ENCODE results near the gene PPFIA3.

PPFIA3 gene

DNA sequence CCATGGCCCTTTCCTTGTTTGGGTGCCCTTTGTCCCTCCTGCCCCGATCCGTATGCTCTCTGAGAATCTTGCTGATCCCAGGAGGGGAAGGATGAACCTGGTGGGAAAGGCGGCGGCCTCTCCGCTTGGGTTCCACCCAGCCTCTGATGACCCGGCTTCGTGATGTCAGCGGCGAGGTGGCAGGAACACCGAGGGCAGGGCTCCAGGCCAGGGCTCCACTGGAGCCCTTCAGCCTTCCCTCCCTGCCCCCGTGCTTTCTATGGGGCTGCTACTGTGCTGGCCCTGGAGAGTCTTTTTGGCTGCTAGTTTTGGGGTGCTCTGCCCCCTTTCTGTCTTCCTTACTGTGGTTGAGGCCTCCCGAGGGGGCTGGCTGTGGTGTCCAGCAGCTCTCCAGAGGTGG is 17.0 kb upstream of the PPFIA3 start:
- H3K4me3 ChIP-seq (ENCODE audit: insufficient read depth, low read depth, low read length) = no peak overlapping the region
- no peaks in the 10 kb centered on the region for H3K27me3 ChIP-seq (ENCODE audit: control insufficient read depth, insufficient read depth, low read length, poor library complexity, severe bottlenecking)
- H3K9me3 ChIP-seq (ENCODE audit: control insufficient read depth, low read length) = no peaks in the 10 kb centered on the region
- WGBS, 2 experiments = 94 to 97% methylated on average over 12 of the region's 12 CpGs
- H3K4me1 ChIP-seq (ENCODE audit: control insufficient read depth, insufficient read depth, low read length) = no peaks in the 10 kb centered on the region
- H3K36me3 ChIP-seq (ENCODE audit: control insufficient read depth, insufficient read depth, low read length) = peaks cover 73% of the 10 kb centered on the region
- no peak overlapping the region for H3K27ac ChIP-seq (ENCODE audit: insufficient read depth, low read depth, low read length, poor library complexity, severe bottlenecking)

DNA sequence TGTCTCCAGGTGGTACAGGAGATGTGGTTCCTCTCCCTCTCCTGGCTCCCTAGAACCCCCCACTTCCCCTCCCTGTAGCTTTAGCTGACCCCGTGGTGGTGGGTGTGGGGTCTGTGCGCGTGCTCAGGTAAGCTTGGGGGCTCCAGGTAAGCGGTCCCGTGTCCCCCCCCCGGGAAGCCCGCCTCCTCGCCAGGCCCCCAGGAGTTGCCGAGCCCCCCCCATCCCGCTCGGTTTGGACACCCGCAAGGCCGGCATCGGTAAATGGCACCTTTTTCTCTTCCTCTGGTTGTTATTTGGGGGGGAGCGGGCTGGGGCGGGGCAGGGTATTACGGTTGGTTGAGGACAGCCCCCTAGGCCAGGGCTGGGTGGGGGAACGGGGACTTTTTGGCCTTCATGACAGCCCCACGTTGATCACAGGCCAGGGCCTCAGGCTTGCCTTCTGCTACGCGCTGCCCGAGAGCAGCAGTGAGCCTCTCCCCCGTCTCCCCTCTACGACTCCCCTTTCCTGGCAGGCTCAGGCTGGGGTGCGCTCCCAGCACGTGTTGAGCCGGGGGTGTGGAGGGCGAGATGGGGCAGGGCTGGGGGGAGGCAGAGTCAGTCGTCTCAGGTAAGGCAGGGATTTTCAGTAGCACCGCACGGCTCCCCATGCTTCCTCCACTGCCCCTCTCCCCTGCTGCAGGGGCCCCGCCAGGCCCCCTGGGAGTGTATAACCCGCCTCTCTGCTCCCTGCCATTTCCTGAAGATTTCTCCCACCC is 15.8 kb upstream of the PPFIA3 start:
- Histone ChIP-seq H3K9me3 (ENCODE audit: control insufficient read depth, low read length) (no peaks in the 10 kb centered on the region), H3K4me3 (ENCODE audit: insufficient read depth, low read depth, low read length) (no peak overlapping the region), H3K27ac (ENCODE audit: insufficient read depth, low read depth, low read length, poor library complexity, severe bottlenecking) (no peak overlapping the region), H3K36me3 (ENCODE audit: control insufficient read depth, insufficient read depth, low read length) (peaks cover 78% of the 10 kb centered on the region), H3K27me3 (ENCODE audit: control insufficient read depth, insufficient read depth, low read length, poor library complexity, severe bottlenecking) (no peaks in the 10 kb centered on the region), H3K4me1 (ENCODE audit: control insufficient read depth, insufficient read depth, low read length) (no peaks in the 10 kb centered on the region)
- WGBS, 2 experiments = 93 to 94% methylated on average over 33 of the region's 33 CpGs

- Histone ChIP-seq H3K27ac (ENCODE audit: insufficient read depth, low read depth, low read length, poor library complexity, severe bottlenecking) (no peak overlapping the region), H3K4me1 (ENCODE audit: control insufficient read depth, insufficient read depth, low read length) (no peaks in the 10 kb centered on the region), H3K4me3 (ENCODE audit: insufficient read depth, low read depth, low read length) (no peak overlapping the region), H3K9me3 (ENCODE audit: control insufficient read depth, low read length) (no peaks in the 10 kb centered on the region), H3K27me3 (ENCODE audit: control insufficient read depth, insufficient read depth, low read length, poor library complexity, severe bottlenecking) (no peaks in the 10 kb centered on the region), H3K36me3 (ENCODE audit: control insufficient read depth, insufficient read depth, low read length) (peaks cover 74% of the 10 kb centered on the region)
- 93 to 94% methylated on average over 30 of the region's 30 CpGs for WGBS, 2 experiments
These were observed 15.0 kb upstream of the PPFIA3 start for GRCh38 chr19:49104229-49104864.

DNA sequence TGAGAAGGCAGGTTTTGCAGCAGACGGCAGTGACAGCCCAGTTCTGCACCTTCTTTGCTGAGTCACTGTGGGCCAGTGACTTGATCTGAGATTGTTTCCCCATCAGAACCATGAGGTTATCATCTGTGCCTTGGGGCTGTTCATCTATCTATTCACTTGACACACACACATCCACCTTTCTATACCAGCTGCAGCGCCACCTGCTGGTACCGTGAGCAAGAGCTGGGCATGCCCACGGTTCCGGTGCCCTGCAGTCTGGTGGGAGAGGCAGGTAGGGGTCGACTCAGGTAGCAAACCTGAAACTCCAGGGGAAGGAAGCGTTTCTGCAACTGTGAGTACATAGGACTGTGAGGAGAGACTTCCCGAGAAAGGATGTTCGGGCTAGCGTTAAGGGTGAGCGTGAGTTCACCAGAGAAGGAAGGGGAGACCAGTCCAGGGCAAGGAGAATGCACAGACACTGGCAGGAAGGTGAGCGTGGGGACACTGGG is 12.7 kb upstream of the PPFIA3 start:
- 80 to 81% methylated on average over 12 of the region's 12 CpGs for WGBS, 2 experiments

GRCh38 chr19:49107625-49108459 is 11.5 kb upstream of the PPFIA3 start:
- WGBS, 2 experiments = 96% methylated on average over 93 of the region's 93 CpGs
- no peaks in the 10 kb centered on the region for H3K4me1 ChIP-seq (ENCODE audit: control insufficient read depth, insufficient read depth, low read length)
- H3K27ac ChIP-seq (ENCODE audit: insufficient read depth, low read depth, low read length, poor library complexity, severe bottlenecking) = no peak overlapping the region
- H3K9me3 ChIP-seq (ENCODE audit: control insufficient read depth, low read length) = no peaks in the 10 kb centered on the region
- H3K36me3 ChIP-seq (ENCODE audit: control insufficient read depth, insufficient read depth, low read length) = peaks cover 50% of the 10 kb centered on the region
- no peaks in the 10 kb centered on the region for H3K27me3 ChIP-seq (ENCODE audit: control insufficient read depth, insufficient read depth, low read length, poor library complexity, severe bottlenecking)
- H3K4me3 ChIP-seq (ENCODE audit: insufficient read depth, low read depth, low read length) = no peak overlapping the region

More for the DNA sequence above, 12.7 kb upstream of the PPFIA3 start:
- Histone ChIP-seq H3K27me3 (ENCODE audit: control insufficient read depth, insufficient read depth, low read length, poor library complexity, severe bottlenecking) (no peaks in the 10 kb centered on the region), H3K9me3 (ENCODE audit: control insufficient read depth, low read length) (no peaks in the 10 kb centered on the region), H3K4me1 (ENCODE audit: control insufficient read depth, insufficient read depth, low read length) (no peaks in the 10 kb centered on the region), H3K36me3 (ENCODE audit: control insufficient read depth, insufficient read depth, low read length) (peaks cover 57% of the 10 kb centered on the region), H3K4me3 (ENCODE audit: insufficient read depth, low read depth, low read length) (no peak overlapping the region), H3K27ac (ENCODE audit: insufficient read depth, low read depth, low read length, poor library complexity, severe bottlenecking) (no peak overlapping the region)

DNA sequence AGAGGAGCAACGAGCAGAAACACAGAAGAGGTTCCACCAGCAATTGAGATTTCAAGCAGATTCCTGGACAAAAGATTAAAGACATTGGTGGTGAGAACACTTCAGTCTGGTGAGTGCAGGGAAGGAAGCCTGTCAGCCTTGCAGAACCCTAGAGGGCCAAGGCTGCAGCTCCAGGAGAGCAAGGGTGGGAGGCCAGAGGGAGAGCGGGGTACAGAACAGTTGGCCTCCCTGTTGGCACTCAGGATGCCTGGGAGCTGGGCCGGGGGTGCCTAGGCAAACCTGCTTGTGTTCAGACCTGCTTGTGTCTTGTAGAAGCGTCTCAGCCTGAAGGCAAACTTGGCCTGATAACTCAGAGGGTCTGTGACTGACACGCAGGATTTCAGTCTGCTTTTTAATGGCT is 10.3 kb upstream of the PPFIA3 start:
- H3K9me3 ChIP-seq (ENCODE audit: control insufficient read depth, low read length) = no peaks in the 10 kb centered on the region
- H3K27ac ChIP-seq (ENCODE audit: insufficient read depth, low read depth, low read length, poor library complexity, severe bottlenecking) = no peak overlapping the region
- peaks cover 39% of the 10 kb centered on the region for H3K36me3 ChIP-seq (ENCODE audit: control insufficient read depth, insufficient read depth, low read length)
- H3K4me3 ChIP-seq (ENCODE audit: insufficient read depth, low read depth, low read length) = no peak overlapping the region
- no peaks in the 10 kb centered on the region for H3K4me1 ChIP-seq (ENCODE audit: control insufficient read depth, insufficient read depth, low read length)
- no peaks in the 10 kb centered on the region for H3K27me3 ChIP-seq (ENCODE audit: control insufficient read depth, insufficient read depth, low read length, poor library complexity, severe bottlenecking)
- WGBS, 2 experiments = 96 to 97% methylated on average over 5 of the region's 5 CpGs

GRCh38 chr19:49109569-49110233 is 9.6 kb upstream of the PPFIA3 start:
- Histone ChIP-seq H3K9me3 (ENCODE audit: control insufficient read depth, low read length) (no peaks in the 10 kb centered on the region), H3K4me1 (ENCODE audit: control insufficient read depth, insufficient read depth, low read length) (no peaks in the 10 kb centered on the region), H3K36me3 (ENCODE audit: control insufficient read depth, insufficient read depth, low read length) (peaks cover 33% of the 10 kb centered on the region), H3K4me3 (ENCODE audit: insufficient read depth, low read depth, low read length) (no peak overlapping the region), H3K27ac (ENCODE audit: insufficient read depth, low read depth, low read length, poor library complexity, severe bottlenecking) (no peak overlapping the region), H3K27me3 (ENCODE audit: control insufficient read depth, insufficient read depth, low read length, poor library complexity, severe bottlenecking) (no peaks in the 10 kb centered on the region)
- 94 to 95% methylated on average over 7 to 8 of the region's 8 CpGs for WGBS, 2 experiments

DNA sequence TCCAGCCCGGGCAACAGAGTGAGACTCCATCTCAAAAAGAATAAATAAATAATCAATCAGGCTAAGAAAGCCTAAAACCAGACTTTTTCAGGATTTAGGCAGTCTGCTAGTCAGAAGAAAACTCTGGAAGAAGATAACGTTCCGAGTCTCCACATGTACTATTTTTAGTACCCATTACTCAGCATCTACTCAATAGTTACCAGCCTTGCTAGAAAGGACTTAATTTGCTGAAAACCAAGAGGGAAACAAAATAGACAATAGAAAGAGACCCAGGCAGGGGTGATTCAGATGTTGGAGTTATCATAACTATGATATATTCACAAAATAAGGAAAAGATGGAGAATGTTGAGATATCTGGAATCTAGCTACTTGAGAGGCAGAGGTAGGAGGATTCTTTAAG is 8.8 kb upstream of the PPFIA3 start:
- no peak overlapping the region for H3K27ac ChIP-seq (ENCODE audit: insufficient read depth, low read depth, low read length, poor library complexity, severe bottlenecking)
- peaks cover 26% of the 10 kb centered on the region for H3K36me3 ChIP-seq (ENCODE audit: control insufficient read depth, insufficient read depth, low read length)
- no peak overlapping the region for H3K4me3 ChIP-seq (ENCODE audit: insufficient read depth, low read depth, low read length)
- peaks cover 6% of the 10 kb centered on the region for H3K27me3 ChIP-seq (ENCODE audit: control insufficient read depth, insufficient read depth, low read length, poor library complexity, severe bottlenecking)
- 95 to 96% methylated on average over 3 of the region's 3 CpGs for WGBS, 2 experiments
- H3K9me3 ChIP-seq (ENCODE audit: control insufficient read depth, low read length) = no peaks in the 10 kb centered on the region
- H3K4me1 ChIP-seq (ENCODE audit: control insufficient read depth, insufficient read depth, low read length) = no peaks in the 10 kb centered on the region

- Histone ChIP-seq H3K27me3 (ENCODE audit: control insufficient read depth, insufficient read depth, low read length, poor library complexity, severe bottlenecking) (peaks cover 7% of the 10 kb centered on the region), H3K4me1 (ENCODE audit: control insufficient read depth, insufficient read depth, low read length) (no peaks in the 10 kb centered on the region), H3K27ac (ENCODE audit: insufficient read depth, low read depth, low read length, poor library complexity, severe bottlenecking) (no peak overlapping the region), H3K9me3 (ENCODE audit: control insufficient read depth, low read length) (no peaks in the 10 kb centered on the region), H3K4me3 (ENCODE audit: insufficient read depth, low read depth, low read length) (no peak overlapping the region), H3K36me3 (ENCODE audit: control insufficient read depth, insufficient read depth, low read length) (peaks cover 21% of the 10 kb centered on the region)
- WGBS, 2 experiments = 86 to 91% methylated on average over 10 of the region's 11 CpGs
These were observed 7.9 kb upstream of the PPFIA3 start for GRCh38 chr19:49111218-49111998.

All from ectodermal cell (in vitro differentiated cells).